Stimulated activated CD8-positive, alpha-beta memory T cell treated with anti-CD3 and anti-CD28 coated beads, Interleukin-4, amount 100 ng/mL, for 4 hours (primary cell): ENCODE data around the gene HMOX1.
"Not testable (repeated sequence)": the region's sequence is repeated elsewhere in the genome, so short reads cannot be mapped to it uniquely, and the experiment has no call there.

Experiments
- DNase-seq, 2 donors: peaks; one replicate each; pipeline ENCODE4 v3.0.0-alpha.2; 2020; ENCODE audit warnings: low read depth in 2 of 2, low spot score in 1 of 2

The HMOX1 gene

GRCh38 chr22:35378621-35379020 is 2.3 kb upstream of the HMOX1 start:
- DNase-seq, result no peak

DNA sequence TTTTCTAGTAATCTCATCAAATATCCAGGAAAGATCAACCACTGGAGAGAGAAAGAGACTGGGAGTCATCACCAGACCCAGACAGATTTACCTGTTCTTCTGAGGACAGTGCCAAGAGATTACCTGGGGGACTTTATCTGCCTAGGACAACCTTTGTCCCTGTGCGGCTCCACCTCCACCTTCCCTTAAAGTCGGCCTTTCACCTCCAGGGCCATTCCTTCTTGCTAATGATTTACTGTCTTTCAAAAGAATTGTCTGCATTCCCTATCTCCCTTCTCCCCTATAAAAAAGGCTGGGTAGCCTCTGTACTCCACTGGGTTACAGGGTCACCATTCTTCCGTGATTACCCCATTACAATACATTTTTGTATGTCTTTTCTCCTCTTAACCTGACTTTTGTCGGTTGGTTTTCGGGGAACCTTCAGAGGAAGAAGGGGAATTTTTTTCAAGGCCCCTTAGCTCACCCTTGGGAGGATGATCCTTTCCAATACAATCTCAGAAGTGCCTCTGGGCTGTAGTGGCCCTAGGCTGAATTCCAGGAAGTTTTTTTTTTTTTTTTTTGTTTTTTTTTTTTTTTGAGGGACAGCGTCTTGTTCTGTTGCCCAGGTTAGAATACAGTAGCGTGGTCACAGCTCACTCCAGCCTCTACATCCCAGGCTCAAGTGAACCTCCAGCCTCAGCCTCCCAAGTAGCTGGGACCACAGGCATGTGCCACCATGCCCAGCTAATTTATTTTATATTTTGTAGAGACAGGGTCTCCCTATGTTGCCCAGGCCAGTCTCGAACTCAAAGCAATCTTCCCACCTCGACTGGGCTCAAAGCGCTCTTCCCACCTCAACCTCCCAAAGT is 1.5 kb upstream of the HMOX1 start:
- DNase-seq, result no peak

DNA sequence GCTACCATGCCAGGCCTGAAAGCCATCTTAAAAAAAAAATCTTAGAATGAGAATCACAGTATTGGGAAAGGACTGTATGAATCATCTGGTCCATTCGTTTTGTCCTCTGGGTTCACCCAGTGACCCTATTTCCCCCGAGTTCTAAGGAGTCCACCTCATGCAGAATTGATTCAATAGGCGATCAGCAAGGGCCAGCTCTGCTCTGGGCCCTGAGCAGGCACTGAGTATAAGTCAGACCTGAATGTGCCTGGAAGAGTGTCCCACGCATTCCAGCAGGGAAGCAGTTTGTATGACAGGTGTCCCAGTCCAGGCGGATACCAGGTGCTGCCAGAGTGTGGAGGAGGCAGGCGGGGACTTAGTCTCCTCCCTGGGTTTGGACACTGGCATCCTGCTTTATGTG is 883 bp upstream of the HMOX1 start:
- no peak for DNase-seq

GRCh38 chr22:35381424-35382009 is 621 bp downstream of the HMOX1 start:
- no peak for DNase-seq

- no peak for DNase-seq
These were observed 2.8 kb downstream of the HMOX1 start for GRCh38 chr22:35383679-35384071.

- DNase-seq, result no peak
These were observed 3.6 kb downstream of the HMOX1 start for GRCh38 chr22:35384527-35384926.

DNA sequence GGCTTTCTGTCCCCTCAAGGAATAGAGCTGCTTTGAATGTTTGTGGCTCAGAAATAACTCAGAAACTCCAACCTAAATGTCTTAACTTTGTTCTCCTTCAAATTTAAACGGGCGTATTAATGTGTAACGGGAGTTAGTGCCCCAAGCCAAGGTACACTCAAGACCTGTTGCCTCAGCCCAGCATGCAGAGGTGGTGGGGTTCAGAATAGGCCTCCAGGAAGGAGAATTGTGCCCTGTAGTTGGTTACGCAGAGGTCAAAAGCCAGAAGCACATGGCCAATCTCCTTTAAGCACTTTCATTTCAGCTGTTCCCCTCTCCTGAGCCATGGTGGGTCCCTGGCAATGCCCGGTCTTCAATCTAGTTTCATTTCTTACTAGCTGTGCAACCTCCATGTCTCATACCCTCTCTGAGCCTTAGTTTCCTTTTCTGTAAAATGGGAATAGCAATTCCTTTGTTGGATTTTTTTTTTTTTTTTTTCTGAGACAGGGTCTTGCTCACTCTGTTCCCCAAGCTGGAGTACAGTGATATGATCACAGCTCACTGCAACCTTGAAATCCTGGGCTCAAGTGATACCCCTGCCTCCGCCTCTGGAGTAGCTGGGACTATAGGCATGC is 4.2 kb downstream of the HMOX1 start:
- DNase-seq, result no peak

DNA sequence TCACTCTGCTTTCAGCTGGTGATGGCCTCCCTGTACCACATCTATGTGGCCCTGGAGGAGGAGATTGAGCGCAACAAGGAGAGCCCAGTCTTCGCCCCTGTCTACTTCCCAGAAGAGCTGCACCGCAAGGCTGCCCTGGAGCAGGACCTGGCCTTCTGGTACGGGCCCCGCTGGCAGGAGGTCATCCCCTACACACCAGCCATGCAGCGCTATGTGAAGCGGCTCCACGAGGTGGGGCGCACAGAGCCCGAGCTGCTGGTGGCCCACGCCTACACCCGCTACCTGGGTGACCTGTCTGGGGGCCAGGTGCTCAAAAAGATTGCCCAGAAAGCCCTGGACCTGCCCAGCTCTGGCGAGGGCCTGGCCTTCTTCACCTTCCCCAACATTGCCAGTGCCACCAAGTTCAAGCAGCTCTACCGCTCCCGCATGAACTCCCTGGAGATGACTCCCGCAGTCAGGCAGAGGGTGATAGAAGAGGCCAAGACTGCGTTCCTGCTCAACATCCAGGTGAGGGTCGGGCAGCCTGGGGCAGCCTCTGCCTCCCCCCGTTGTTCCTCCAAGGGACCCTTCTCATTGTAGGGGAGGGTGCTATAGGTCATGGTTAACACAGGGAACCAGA is 5.9 kb downstream of the HMOX1 start:
- DNase-seq, result no peak

DNA sequence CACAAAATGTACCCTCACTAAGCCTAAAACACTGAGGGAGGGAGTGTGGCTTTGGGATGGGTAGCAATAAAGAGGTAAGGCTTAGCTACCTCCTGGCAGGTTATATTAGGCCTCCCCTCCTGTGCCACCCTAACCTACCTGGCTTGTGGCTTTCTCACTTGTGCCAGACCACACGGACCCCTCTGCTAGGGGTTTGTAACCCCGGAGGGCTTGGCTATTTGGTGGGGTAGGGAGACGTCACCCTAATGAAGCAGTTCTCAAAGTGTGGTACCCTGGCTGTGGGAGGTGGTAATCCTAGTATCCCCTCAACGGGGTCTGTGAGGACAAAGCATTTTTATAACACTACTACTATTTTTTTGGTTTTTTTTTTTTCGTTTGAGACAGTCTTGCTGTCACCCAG is 10.0 kb downstream of the HMOX1 start:
- DNase-seq, result no peak

DNA sequence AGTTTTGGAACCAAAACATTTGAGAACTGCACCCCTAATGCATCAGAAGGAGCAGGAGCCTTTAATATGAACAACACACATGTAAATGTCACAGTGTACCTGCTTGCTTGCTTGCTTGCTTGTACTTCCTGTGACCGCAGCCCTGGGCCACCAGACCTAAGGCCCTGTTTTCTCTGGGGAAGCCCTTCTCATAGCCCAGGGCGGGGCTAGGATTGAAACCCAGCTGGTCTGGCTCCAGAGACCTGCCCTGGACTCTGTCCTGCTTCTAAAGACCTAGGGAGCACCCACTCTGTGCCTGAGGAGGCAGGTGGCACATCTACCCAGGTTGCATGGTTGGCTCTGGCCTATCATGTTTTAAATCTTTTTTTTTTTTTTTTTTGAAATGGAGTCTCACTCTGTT is 11.5 kb downstream of the HMOX1 start:
- DNase-seq, result no peak

DNA sequence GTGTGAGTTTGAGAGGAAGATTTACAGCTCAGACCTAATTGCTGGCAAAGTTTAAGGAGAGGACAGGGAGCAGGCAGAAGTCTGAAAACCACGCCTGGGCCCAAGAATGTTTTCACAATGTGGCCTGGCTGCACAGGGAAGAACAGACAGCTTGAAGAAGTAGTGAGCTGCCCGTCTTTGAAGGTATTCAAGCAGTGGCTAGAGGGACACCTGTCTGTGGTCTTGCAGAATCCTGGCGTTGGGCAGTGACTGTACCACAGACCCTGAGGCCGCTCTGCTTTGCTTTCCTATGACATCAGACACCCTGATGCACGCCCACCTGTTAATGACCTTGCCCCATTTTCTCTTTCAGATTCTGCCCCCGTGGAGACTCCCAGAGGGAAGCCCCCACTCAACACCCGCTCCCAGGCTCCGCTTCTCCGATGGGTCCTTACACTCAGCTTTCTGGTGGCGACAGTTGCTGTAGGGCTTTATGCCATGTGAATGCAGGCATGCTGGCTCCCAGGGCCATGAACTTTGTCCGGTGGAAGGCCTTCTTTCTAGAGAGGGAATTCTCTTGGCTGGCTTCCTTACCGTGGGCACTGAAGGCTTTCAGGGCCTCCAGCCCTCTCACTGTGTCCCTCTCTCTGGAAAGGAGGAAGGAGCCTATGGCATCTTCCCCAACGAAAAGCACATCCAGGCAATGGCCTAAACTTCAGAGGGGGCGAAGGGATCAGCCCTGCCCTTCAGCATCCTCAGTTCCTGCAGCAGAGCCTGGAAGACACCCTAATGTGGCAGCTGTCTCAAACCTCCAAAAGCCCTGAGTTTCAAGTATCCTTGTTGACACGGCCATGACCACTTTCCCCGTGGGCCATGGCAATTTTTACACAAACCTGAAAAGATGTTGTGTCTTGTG is 12.5 kb downstream of the HMOX1 start:
- no peak for DNase-seq

GRCh38 chr22:35394011-35394312 is 13.1 kb downstream of the HMOX1 start:
- DNase-seq, result no peak

GRCh38 chr22:35394810-35395563 is 14.1 kb downstream of the HMOX1 start:
- DNase-seq, result no peak

- DNase-seq, result not testable (repeated sequence)
These were observed 15.7 kb downstream of the HMOX1 start for GRCh38 chr22:35396622-35397021.

DNA sequence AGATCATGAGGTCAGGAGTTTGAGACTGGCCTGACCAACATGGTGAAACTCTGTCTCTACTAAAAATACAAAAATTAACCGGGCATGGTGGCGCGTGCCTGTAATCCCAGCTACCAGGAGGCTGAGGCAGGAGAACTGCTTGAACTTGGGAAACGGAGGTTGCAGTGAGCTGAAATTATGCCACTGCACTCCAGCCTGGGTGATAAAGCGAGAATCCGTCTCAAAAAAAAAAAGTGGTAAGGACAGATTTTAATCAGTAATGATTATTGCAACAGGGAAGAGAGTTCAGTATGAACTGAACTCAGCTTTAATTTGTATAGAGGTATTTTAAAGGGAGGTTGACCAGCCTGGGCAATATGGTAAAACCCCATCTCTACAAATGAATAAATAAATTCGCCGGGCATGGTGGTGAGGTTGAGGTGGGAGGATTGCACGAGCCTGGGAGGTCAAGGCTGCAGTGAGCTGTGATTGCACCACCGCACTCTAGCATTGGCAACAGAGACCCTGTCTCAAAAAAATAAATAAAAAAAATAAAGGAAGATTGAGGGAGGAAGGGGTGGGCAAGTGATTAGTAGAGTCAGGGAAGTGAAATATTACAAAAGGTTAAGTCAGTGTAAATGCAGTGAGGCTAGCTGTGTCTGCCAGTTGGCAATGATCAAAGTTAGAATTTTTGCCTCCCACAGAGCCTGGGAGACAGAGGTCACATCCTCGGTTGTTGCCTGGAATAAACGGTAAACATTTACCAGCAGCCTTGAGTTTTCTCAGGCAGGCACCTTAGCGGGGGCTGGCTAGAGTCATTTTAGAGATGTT is 16.4 kb downstream of the HMOX1 start:
- no peak for DNase-seq

DNA sequence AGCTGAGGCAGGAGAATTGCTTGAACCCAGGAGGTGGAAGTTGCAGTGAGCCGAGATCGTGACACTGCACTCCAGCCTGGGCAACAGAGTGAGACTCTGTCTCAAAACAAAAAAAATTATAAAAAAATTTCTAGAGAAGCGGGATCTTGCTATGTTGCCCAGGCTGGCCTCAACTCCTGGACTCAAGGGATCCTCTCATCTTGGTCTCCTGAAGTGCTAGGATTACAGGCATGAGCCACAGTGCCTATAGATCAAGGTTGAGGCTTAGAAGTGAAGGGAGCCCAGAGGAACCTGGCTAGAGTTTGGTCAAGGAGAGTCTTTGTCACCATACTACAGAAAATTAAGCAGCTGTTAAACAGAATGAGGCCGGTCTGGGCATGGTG is 17.7 kb downstream of the HMOX1 start:
- DNase-seq, result no peak

GRCh38 chr22:35399114-35399677 is 18.3 kb downstream of the HMOX1 start:
- no peak for DNase-seq

GRCh38 chr22:35399678-35400500 is 19.0 kb downstream of the HMOX1 start, which contains the start of gene MCM5:
MCM5 (plus strand) TSS chr22:35400140; CDS start chr22:35400439, 299 bp downstream.
- peak; percentile 92 to 93 for DNase-seq

DNA sequence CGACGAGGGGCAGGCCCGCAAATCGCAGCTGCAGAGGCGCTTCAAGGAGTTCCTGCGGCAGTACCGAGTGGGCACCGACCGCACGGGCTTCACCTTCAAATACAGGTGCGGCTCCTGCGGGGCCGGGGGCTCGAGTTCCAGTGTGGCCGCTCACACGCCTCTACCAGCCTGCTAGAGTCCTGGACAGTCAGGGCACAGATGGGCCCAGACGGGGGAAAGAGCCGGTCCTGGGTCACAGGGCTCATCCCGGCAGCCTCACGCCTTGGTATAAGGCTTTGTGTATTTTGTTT is 19.6 kb downstream of the HMOX1 start:
- DNase-seq, result no peak
